ENCODE measurements around the gene CBY2.

DNA sequence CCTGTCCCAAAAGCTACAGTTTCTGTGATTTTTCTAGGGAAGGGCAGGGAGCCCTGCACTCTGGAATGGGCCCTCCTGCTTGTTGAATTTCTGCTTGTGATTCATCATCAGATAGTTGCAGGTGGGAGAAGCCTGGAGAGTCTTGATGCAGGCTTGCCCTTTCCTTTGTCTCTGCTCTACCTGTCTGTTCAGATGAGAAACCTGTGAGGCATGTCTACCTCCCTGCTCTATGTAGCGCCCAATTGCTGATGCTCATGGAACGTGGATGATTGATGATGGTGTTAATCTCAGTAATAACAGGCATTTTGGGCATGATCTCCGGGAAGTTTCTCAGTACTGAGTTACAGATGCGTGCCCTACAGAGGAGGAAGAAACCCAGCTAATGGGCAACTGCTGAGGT lies 10.9 kb upstream of the CBY2 start:
- TF ChIP-seq, protein P1, sequence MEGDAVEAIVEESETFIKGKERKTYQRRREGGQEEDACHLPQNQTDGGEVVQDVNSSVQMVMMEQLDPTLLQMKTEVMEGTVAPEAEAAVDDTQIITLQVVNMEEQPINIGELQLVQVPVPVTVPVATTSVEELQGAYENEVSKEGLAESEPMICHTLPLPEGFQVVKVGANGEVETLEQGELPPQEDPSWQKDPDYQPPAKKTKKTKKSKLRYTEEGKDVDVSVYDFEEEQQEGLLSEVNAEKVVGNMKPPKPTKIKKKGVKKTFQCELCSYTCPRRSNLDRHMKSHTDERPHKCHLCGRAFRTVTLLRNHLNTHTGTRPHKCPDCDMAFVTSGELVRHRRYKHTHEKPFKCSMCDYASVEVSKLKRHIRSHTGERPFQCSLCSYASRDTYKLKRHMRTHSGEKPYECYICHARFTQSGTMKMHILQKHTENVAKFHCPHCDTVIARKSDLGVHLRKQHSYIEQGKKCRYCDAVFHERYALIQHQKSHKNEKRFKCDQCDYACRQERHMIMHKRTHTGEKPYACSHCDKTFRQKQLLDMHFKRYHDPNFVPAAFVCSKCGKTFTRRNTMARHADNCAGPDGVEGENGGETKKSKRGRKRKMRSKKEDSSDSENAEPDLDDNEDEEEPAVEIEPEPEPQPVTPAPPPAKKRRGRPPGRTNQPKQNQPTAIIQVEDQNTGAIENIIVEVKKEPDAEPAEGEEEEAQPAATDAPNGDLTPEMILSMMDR (conservative IDR thresholded peaks at IDR 0.05; ENCODE audit: low read length) = no peak
- TF ChIP-seq EZH2phosphoT487 (IDR thresholded peaks at IDR 0.05; ENCODE audit: borderline replicate concordance) = no peak

All from Loucy (cell line).